NB4 (cell line): Measurements from ENCODE around the gene LRIG1.

Experiments used
- DNase-seq: peaks from one replicate; pipeline ENCODE4 v3.0.0; 2010; ENCODE audit warnings: low read depth
- H3K4me3 ChIP-seq: one replicate; pipeline ENCODE4 v1.5.1; 2011; ENCODE audit warnings: mild to moderate bottlenecking, low read depth, low read length, moderate library complexity
- CTCF ChIP-seq: IDR thresholded peaks from one replicate; pipeline ENCODE4 v1.5.1; 2012; ENCODE audit warnings: low read depth, low read length
- MAX ChIP-seq: IDR thresholded peaks from 2 replicates; pipeline ENCODE4 v1.6.1; 2011; ENCODE audit warnings: low read depth, low read length
- MYC ChIP-seq: IDR thresholded peaks from 2 replicates; pipeline ENCODE4 v1.6.1; 2011; ENCODE audit warnings: low read depth, low read length
- POLR2A ChIP-seq: IDR thresholded peaks from 2 replicates; pipeline ENCODE4 v1.6.1; 2011; ENCODE audit warnings: mild to moderate bottlenecking; ENCODE audit not compliant: insufficient read length; ENCODE audit errors: extremely low read depth

LRIG1 gene

GRCh38 chr3:66496301-66496700 lies 4.5 kb downstream of the LRIG1 start:
- H3K4me3 ChIP-seq, result no peak overlapping the region
- DNase-seq, result no peak

GRCh38 chr3:66495668-66496045 lies 5.2 kb downstream of the LRIG1 start:
- no peak for TF ChIP-seq CTCF
- H3K4me3 ChIP-seq, result no peak overlapping the region
- DNase-seq, result no peak

More at GRCh38 chr3:66496301-66496700, 4.5 kb downstream of the LRIG1 start:
- TF ChIP-seq CTCF (no peak), MAX (no peak), POLR2A (no peak), MYC (no peak)

- no peak for TF ChIP-seq CTCF
- no peak for TF ChIP-seq MAX
- no peak for TF ChIP-seq MYC
- no peak for TF ChIP-seq POLR2A
These were observed 5.7 kb downstream of the LRIG1 start for GRCh38 chr3:66494959-66495667.

GRCh38 chr3:66493458-66494099 lies 7.2 kb downstream of the LRIG1 start:
- DNase-seq, result no peak
- TF ChIP-seq MYC, result no peak
- no peak for TF ChIP-seq POLR2A
- no peak for TF ChIP-seq MAX
- TF ChIP-seq CTCF, result no peak
- no peak overlapping the region for H3K4me3 ChIP-seq

More at GRCh38 chr3:66494959-66495667, 5.7 kb downstream of the LRIG1 start:
- H3K4me3 ChIP-seq, result no peak overlapping the region
- DNase-seq, result no peak

GRCh38 chr3:66492672-66493071 lies 8.2 kb downstream of the LRIG1 start:
- no peak for DNase-seq
- no peak overlapping the region for H3K4me3 ChIP-seq
- no peak for TF ChIP-seq MYC
- TF ChIP-seq CTCF, result no peak
- no peak for TF ChIP-seq MAX
- no peak for TF ChIP-seq POLR2A

- DNase-seq, result no peak
- TF ChIP-seq MAX, result no peak
- no peak for TF ChIP-seq MYC
- H3K4me3 ChIP-seq, result no peak overlapping the region
These were observed 8.8 kb downstream of the LRIG1 start for GRCh38 chr3:66492071-66492470.
